ENCODE measurements around the gene KLHL34. TPM values are rescaled to one million over a fixed set of nuclear protein-coding genes. Genes with fewer than 3 reads are reported as not detected.

KLHL34 gene, protein sequence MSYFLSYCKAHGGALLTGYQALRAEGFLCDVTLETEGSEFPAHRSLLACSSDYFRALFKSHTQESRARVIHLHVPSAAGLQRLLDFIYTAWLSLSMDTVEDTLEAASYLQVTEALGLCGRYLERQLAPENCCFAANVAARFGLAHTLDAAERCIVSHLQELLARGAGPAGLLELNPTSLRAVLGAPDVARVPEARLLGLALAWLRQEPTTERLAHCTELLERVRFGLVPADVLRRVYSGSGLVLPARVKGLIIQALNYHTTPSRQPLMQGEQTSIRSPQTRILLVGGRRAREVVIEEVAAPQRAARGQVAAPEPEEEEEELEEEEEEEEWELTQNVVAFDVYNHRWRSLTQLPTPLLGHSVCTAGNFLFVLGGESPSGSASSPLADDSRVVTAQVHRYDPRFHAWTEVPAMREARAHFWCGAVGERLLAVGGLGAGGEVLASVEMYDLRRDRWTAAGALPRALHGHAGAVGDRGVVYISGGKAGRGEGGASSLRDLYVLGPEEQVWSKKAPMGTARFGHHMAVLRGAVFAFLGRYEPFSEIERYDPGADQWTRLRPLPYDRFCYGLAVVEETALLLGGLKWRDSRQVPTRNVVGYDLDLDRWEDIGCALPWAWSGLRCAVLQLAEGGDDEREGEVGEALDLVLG
- total RNA-seq (under 1 TPM in 4 of 6 donors, not detected in 2; 0.06 to 0.16 (median 0.09) TPM), polyA plus RNA-seq (under 1 TPM in 1 of 2 donors, not detected in 1; 0.02 TPM)

- Histone ChIP-seq H3K9me3 (no peaks in the 10 kb centered on the region), H3K4me3 (peak within 1 kb of the TSS in 2 of 4 donors; percentile 15 to 34), H3K27me3 (peaks cover 0 to 30% (median 0%) of the 10 kb centered on the region in 4 donors), H3K4me1 (no peaks in the 10 kb centered on the region), H3K36me3 (no peaks in the 10 kb centered on the region), H3K27ac (no peak within 1 kb of the TSS)
- intact Hi-C loops (cut with DNase I): no loop called here
- FAIRE-seq (no peak), DNase-seq (peak in 3 of 6 donors; percentile 17 to 80 (median 58)), ATAC-seq (peak; percentile 67 to 81 (median 76))
- WGBS, 2 donors: 2 to 32% methylated on average over 58 to 60 of the region's 60 CpGs
- TF ChIP-seq, protein P1, sequence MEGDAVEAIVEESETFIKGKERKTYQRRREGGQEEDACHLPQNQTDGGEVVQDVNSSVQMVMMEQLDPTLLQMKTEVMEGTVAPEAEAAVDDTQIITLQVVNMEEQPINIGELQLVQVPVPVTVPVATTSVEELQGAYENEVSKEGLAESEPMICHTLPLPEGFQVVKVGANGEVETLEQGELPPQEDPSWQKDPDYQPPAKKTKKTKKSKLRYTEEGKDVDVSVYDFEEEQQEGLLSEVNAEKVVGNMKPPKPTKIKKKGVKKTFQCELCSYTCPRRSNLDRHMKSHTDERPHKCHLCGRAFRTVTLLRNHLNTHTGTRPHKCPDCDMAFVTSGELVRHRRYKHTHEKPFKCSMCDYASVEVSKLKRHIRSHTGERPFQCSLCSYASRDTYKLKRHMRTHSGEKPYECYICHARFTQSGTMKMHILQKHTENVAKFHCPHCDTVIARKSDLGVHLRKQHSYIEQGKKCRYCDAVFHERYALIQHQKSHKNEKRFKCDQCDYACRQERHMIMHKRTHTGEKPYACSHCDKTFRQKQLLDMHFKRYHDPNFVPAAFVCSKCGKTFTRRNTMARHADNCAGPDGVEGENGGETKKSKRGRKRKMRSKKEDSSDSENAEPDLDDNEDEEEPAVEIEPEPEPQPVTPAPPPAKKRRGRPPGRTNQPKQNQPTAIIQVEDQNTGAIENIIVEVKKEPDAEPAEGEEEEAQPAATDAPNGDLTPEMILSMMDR (IDR thresholded peaks at IDR 0.05): no peak
Measured at GRCh38 chrX:21658152-21658737, at the start of gene KLHL34. TSS of gene KLHL34 (minus strand) at chrX:21658330. CDS start at chrX:21657788, 542 bp downstream.

GRCh38 chrX:21705225-21705624 is 47.1 kb upstream of the KLHL34 start:
- DNase-seq: no peak
- TF ChIP-seq, protein P1 (IDR thresholded peaks at IDR 0.05): no peak
- Histone ChIP-seq H3K4me3 (no peak overlapping the region), H3K9me3 (no peaks in the 10 kb centered on the region), H3K27me3 (peaks cover 0 to 5% (median 0%) of the 10 kb centered on the region in 4 donors), H3K27ac (no peak overlapping the region), H3K36me3 (no peaks in the 10 kb centered on the region), H3K4me1 (no peaks in the 10 kb centered on the region)
- FAIRE-seq: no peak
- 36 to 41% methylated on average over 4 of the region's 4 CpGs for WGBS, 2 donors
- intact Hi-C loops (cut with DNase I): no loop called here
- no peak for ATAC-seq

GRCh38 chrX:21702725-21703124 is 44.6 kb upstream of the KLHL34 start:
- DNase-seq: no peak
- H3K36me3 ChIP-seq: no peaks in the 10 kb centered on the region
- TF ChIP-seq, protein P1 (IDR thresholded peaks at IDR 0.05): no peak
- WGBS, 2 donors: 56 to 63% methylated on average over 4 of the region's 4 CpGs
- no peak for FAIRE-seq
- ATAC-seq: no peak
- no peaks in the 10 kb centered on the region for H3K27me3 ChIP-seq
- no peak overlapping the region for H3K4me3 ChIP-seq
- H3K9me3 ChIP-seq: no peaks in the 10 kb centered on the region
- H3K4me1 ChIP-seq: no peaks in the 10 kb centered on the region
- no peak overlapping the region for H3K27ac ChIP-seq
- intact Hi-C loops (cut with DNase I): no loop called here

DNA sequence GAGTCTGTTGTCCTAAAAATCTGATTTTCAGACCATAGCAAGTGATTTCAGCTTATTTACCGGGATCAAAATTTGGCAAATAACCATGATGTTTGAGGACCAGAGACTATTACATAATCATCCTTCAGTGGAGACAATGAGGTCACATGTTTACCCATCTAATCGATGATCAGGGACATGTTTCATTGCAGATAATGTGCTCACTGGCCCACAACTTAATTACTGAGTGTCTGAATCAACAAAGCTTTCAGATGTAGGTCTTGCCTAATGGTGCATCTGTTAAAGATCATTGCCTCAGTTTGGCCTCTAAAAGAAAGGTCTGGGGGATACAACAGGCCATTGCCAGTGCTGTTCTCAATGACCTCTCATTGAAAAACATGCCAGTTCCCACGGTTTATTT is 42.8 kb upstream of the KLHL34 start:
- TF ChIP-seq, protein P1 (IDR thresholded peaks at IDR 0.05): no peak
- WGBS, 2 donors: 47% methylated on average over 3 of the region's 3 CpGs
- no peak overlapping the region for H3K4me3 ChIP-seq
- no peaks in the 10 kb centered on the region for H3K36me3 ChIP-seq
- ATAC-seq (no peak), DNase-seq (no peak), FAIRE-seq (no peak)
- no peak overlapping the region for H3K27ac ChIP-seq
- intact Hi-C loops (cut with DNase I): no loop called here
- H3K27me3 ChIP-seq: no peaks in the 10 kb centered on the region
- H3K4me1 ChIP-seq: no peaks in the 10 kb centered on the region
- H3K9me3 ChIP-seq: no peaks in the 10 kb centered on the region
